GM19351 (cell line): ENCODE results near the gene DDX19B.
A peak's percentile ranks its signal among the peaks of the same experiment; 100 is the strongest.
"Not testable (repeated sequence)": the region's sequence is repeated elsewhere in the genome, so short reads cannot be mapped to it uniquely, and the experiment has no call there.

ENCODE experiments used
- ATAC-seq: cut with Tn5 transposase; IDR thresholded peaks from one replicate; pipeline ENCODE4 v1.9.1; 2021; ENCODE audit warnings: mild to moderate bottlenecking, moderate library complexity; ENCODE audit not compliant: unreplicated experiment

The DDX19B gene

GRCh38 chr16:70298988-70299938, at the start of gene DDX19B:
Gene DDX19B (plus strand): TSS chr16:70299186. CDS start chr16:70299298, 112 bp downstream.
- ATAC-seq = no peak

- ATAC-seq = not testable (repeated sequence)
Measured at GRCh38 chr16:70249697-70250096, 49.3 kb upstream of the DDX19B start.

- peak; percentile 44 for ATAC-seq
Measured at GRCh38 chr16:70250748-70251628, 48.0 kb upstream of the DDX19B start.

GRCh38 chr16:70251629-70252354, 47.2 kb upstream of the DDX19B start, which contains the start of gene EXOSC6:
Gene EXOSC6 (minus strand): TSS chr16:70251940. CDS start chr16:70251900, 40 bp downstream.
- peak; percentile 82 for ATAC-seq

- ATAC-seq = no peak
Measured at GRCh38 chr16:70252355-70252988, 46.5 kb upstream of the DDX19B start.

GRCh38 chr16:70253291-70254106, 45.5 kb upstream of the DDX19B start:
- no peak for ATAC-seq

- ATAC-seq = no peak
Measured at GRCh38 chr16:70254180-70254964, 44.6 kb upstream of the DDX19B start.

- no peak for ATAC-seq
Measured at GRCh38 chr16:70254965-70255286, 44.1 kb upstream of the DDX19B start.

GRCh38 chr16:70255574-70255973, 43.4 kb upstream of the DDX19B start:
- ATAC-seq = no peak

GRCh38 chr16:70257391-70257790, 41.6 kb upstream of the DDX19B start:
- ATAC-seq = no peak

- no peak for ATAC-seq
Measured at GRCh38 chr16:70258065-70258464, 40.9 kb upstream of the DDX19B start.

GRCh38 chr16:70258946-70259345, 40.0 kb upstream of the DDX19B start:
- ATAC-seq = no peak

GRCh38 chr16:70259903-70260302, 39.1 kb upstream of the DDX19B start:
- ATAC-seq = not testable (repeated sequence)

GRCh38 chr16:70267516-70267915, 31.5 kb upstream of the DDX19B start:
- ATAC-seq = no peak

- not testable (repeated sequence) for ATAC-seq
Measured at GRCh38 chr16:70267922-70268321, 31.1 kb upstream of the DDX19B start.

GRCh38 chr16:70269471-70269870, 29.5 kb upstream of the DDX19B start:
- no peak for ATAC-seq

GRCh38 chr16:70270176-70270575, 28.8 kb upstream of the DDX19B start:
- no peak for ATAC-seq

GRCh38 chr16:70271696-70272095, 27.3 kb upstream of the DDX19B start:
- no peak for ATAC-seq

- no peak for ATAC-seq
Measured at GRCh38 chr16:70276392-70276791, 22.6 kb upstream of the DDX19B start.
